Measurements from ENCODE around the gene CRYBA1. TPM values are rescaled to one million over a fixed set of nuclear protein-coding genes. Genes with fewer than 3 reads are reported as not detected.
A peak's percentile ranks its signal among the peaks of the same experiment; 100 is the strongest.
"Not testable (repeated sequence)": the region's sequence is repeated elsewhere in the genome, so short reads cannot be mapped to it uniquely, and the experiment has no call there.

CRYBA1 gene
- polyA plus RNA-seq, 3 donors, result not detected

DNA sequence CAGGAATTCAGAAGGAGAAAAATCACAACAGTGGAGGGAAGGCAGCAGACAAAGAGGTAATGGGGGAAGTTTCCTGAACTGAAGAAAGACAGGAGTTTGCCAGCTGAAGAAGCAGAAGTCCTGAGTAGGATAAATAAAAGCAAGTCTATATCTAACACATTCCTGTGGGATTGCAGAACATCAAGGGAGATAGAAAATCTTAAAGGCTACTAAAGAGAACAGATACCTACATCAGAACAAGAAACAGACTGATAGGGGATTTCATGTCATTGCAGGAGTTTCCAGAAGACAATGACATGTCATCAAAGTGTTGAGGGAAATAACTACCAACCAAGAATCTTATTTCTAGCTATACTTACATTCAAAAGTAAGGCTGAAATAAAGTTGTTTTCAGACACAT lies 21.3 kb upstream of the CRYBA1 start:
- no peak overlapping the region for H3K4me3 ChIP-seq (replicated peaks in 1 of 3; ENCODE audit: low read depth in 2 of 3, low read length in 3 of 3)
- no peaks in the 10 kb centered on the region for H3K4me1 ChIP-seq (ENCODE audit: control insufficient read depth in 1 of 2, insufficient read depth in 2 of 2, low read length in 2 of 2)
- H3K36me3 ChIP-seq (replicated peaks in 1 of 2; ENCODE audit: control insufficient read depth in 1 of 2, insufficient read depth in 2 of 2, low read length in 2 of 2), result no peaks in the 10 kb centered on the region
- Mint-ChIP-seq H3K36me3 (no peaks in the 10 kb centered on the region), H3K4me3 (no peak overlapping the region), H3K9me3 (peaks cover 0 to 2% (median 0%) of the 10 kb centered on the region in 7 donors), H3K27me3 (ENCODE audit: low read depth in 3 of 3) (peaks cover 1 to 4% (median 3%) of the 10 kb centered on the region in 3 donors), H3K4me1 (peaks cover 4% of the 10 kb centered on the region), H3K27ac (peak overlapping the region in 2 of 7 donors; percentile 23 to 42)
- no peak overlapping the region for H3K27ac ChIP-seq (ENCODE audit: low read depth in 1 of 2, low read length in 2 of 2)
- no peaks in the 10 kb centered on the region for H4K20me1 ChIP-seq (ENCODE audit: insufficient read depth, low read length)
- no peak overlapping the region for H2AFZ ChIP-seq (ENCODE audit: insufficient read depth, low read depth, low read length, poor library complexity, severe bottlenecking)
- intact Hi-C loops (cut with micrococcal nuclease), result no loop called here
- no peaks in the 10 kb centered on the region for H3K79me2 ChIP-seq (ENCODE audit: insufficient read depth, low read length)
- no peaks in the 10 kb centered on the region for H3K27me3 ChIP-seq (ENCODE audit: control insufficient read depth in 2 of 2, insufficient read depth in 2 of 2, low read length in 2 of 2)
- H3K9ac ChIP-seq (ENCODE audit: insufficient read depth, low read length, poor library complexity, severe bottlenecking), result no peak overlapping the region
- no peaks in the 10 kb centered on the region for H3K9me3 ChIP-seq (replicated peaks in 1 of 2; ENCODE audit: control insufficient read depth in 1 of 2, insufficient read depth in 1 of 2, low read length in 2 of 2)
- no peak overlapping the region for H3K4me2 ChIP-seq (replicated peaks; ENCODE audit: extremely low read depth, low read length, poor library complexity, severe bottlenecking)
- TF ChIP-seq, protein P1, sequence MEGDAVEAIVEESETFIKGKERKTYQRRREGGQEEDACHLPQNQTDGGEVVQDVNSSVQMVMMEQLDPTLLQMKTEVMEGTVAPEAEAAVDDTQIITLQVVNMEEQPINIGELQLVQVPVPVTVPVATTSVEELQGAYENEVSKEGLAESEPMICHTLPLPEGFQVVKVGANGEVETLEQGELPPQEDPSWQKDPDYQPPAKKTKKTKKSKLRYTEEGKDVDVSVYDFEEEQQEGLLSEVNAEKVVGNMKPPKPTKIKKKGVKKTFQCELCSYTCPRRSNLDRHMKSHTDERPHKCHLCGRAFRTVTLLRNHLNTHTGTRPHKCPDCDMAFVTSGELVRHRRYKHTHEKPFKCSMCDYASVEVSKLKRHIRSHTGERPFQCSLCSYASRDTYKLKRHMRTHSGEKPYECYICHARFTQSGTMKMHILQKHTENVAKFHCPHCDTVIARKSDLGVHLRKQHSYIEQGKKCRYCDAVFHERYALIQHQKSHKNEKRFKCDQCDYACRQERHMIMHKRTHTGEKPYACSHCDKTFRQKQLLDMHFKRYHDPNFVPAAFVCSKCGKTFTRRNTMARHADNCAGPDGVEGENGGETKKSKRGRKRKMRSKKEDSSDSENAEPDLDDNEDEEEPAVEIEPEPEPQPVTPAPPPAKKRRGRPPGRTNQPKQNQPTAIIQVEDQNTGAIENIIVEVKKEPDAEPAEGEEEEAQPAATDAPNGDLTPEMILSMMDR (IDR thresholded peaks at IDR 0.05), result no peak
- no peak for DNase-seq

DNA sequence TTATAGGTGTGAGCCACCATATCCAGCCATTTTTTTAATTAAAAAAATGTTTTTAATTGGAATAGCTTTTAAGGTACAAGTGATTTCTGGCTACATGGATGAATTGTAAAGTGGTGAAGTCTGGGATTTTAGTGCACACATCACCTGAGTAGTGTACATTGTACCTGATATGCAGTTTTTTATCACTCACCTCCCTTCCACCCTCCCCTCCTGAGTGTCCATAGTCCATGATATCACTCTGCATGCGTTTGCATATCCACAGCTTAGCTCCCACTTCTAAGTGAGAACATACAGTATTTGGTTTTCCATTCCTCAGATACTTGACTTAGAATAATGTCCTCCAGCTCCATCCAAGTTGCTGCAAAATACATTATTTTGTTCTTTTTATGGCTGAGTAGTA lies 13.4 kb upstream of the CRYBA1 start:
- Histone ChIP-seq H4K20me1 (ENCODE audit: insufficient read depth, low read length) (no peaks in the 10 kb centered on the region), H3K4me1 (ENCODE audit: control insufficient read depth in 1 of 2, insufficient read depth in 2 of 2, low read length in 2 of 2) (peaks cover 17 to 18% of the 10 kb centered on the region in 2 donors), H3K27me3 (ENCODE audit: control insufficient read depth in 2 of 2, insufficient read depth in 2 of 2, low read length in 2 of 2) (no peaks in the 10 kb centered on the region), H3K4me2 (replicated peaks; ENCODE audit: extremely low read depth, low read length, poor library complexity, severe bottlenecking) (no peak overlapping the region), H3K9ac (ENCODE audit: insufficient read depth, low read length, poor library complexity, severe bottlenecking) (no peak overlapping the region), H3K4me3 (replicated peaks in 1 of 3; ENCODE audit: low read depth in 2 of 3, low read length in 3 of 3) (no peak overlapping the region), H2AFZ (ENCODE audit: insufficient read depth, low read depth, low read length, poor library complexity, severe bottlenecking) (no peak overlapping the region), H3K9me3 (replicated peaks in 1 of 2; ENCODE audit: control insufficient read depth in 1 of 2, insufficient read depth in 1 of 2, low read length in 2 of 2) (no peaks in the 10 kb centered on the region), H3K36me3 (replicated peaks in 1 of 2; ENCODE audit: control insufficient read depth in 1 of 2, insufficient read depth in 2 of 2, low read length in 2 of 2) (no peaks in the 10 kb centered on the region), H3K79me2 (ENCODE audit: insufficient read depth, low read length) (no peaks in the 10 kb centered on the region), H3K27ac (ENCODE audit: low read depth in 1 of 2, low read length in 2 of 2) (no peak overlapping the region)
- WGBS (ENCODE audit: insufficient coverage), result 100% methylated on average over 1 of the region's 1 CpG
- Mint-ChIP-seq H3K9me3 (peaks cover 0 to 3% (median 0%) of the 10 kb centered on the region in 7 donors), H3K4me3 (no peak overlapping the region), H3K36me3 (peaks cover 0 to 2% of the 10 kb centered on the region in 2 donors), H3K27ac (no peak overlapping the region), H3K27me3 (ENCODE audit: low read depth in 3 of 3) (peaks cover 0 to 3% (median 1%) of the 10 kb centered on the region in 3 donors), H3K4me1 (peaks cover 21% of the 10 kb centered on the region)
- intact Hi-C loops (cut with micrococcal nuclease), result no loop called here
- no peak for DNase-seq
- TF ChIP-seq, protein P1 (IDR thresholded peaks at IDR 0.05), result no peak

DNA sequence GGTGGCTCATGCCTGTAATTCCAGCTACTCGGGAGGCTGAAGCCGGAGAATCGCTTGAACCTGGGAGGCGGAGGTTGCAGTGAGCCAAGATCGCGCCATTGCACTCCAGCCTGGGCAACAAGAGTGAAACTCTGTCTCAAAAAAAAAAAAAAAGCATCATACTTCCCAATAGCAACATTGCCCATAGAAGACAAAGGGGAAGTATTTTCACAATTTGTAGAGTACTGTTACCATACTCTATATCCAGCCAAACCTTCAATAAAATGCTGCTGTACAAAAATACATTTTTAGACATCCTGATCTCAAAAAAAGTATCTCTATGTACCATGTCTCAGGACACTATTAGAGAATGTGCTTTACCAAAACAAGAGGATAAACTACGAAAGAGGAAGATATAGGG lies 11.7 kb upstream of the CRYBA1 start:
- H3K9me3 Mint-ChIP-seq; H4K20me1 ChIP-seq (ENCODE audit: insufficient read depth, low read length); intact Hi-C loops (cut with micrococcal nuclease); H3K4me2 ChIP-seq (replicated peaks; ENCODE audit: extremely low read depth, low read length, poor library complexity, severe bottlenecking); H3K79me2 ChIP-seq (ENCODE audit: insufficient read depth, low read length); H3K36me3 Mint-ChIP-seq; H3K36me3 ChIP-seq (replicated peaks in 1 of 2; ENCODE audit: control insufficient read depth in 1 of 2, insufficient read depth in 2 of 2, low read length in 2 of 2); H3K27me3 ChIP-seq (ENCODE audit: control insufficient read depth in 2 of 2, insufficient read depth in 2 of 2, low read length in 2 of 2); H3K4me3 ChIP-seq (replicated peaks in 1 of 3; ENCODE audit: low read depth in 2 of 3, low read length in 3 of 3); H3K9ac ChIP-seq (ENCODE audit: insufficient read depth, low read length, poor library complexity, severe bottlenecking); H2AFZ ChIP-seq (ENCODE audit: insufficient read depth, low read depth, low read length, poor library complexity, severe bottlenecking); H3K9me3 ChIP-seq (replicated peaks in 1 of 2; ENCODE audit: control insufficient read depth in 1 of 2, insufficient read depth in 1 of 2, low read length in 2 of 2); H3K27me3 Mint-ChIP-seq (ENCODE audit: low read depth in 3 of 3); H3K27ac ChIP-seq (ENCODE audit: low read depth in 1 of 2, low read length in 2 of 2): not testable (repeated sequence)
- 86% methylated on average over 1 of the region's 7 CpGs for WGBS (ENCODE audit: insufficient coverage)
- Mint-ChIP-seq H3K4me3 (peak overlapping the region in 1 of 2 donors; percentile 56), H3K4me1 (peaks cover 29% of the 10 kb centered on the region), H3K27ac (peak overlapping the region in 6 of 7 donors; percentile 7 to 78 (median 63))
- peak in 2 of 3 donors; percentile 33 to 46 for DNase-seq
- peaks cover 25 to 34% of the 10 kb centered on the region in 2 donors for H3K4me1 ChIP-seq (ENCODE audit: control insufficient read depth in 1 of 2, insufficient read depth in 2 of 2, low read length in 2 of 2)

Data from CD14-positive monocyte (primary cell).